ENCODE measurements around the gene PTPN12. TPM values are rescaled to one million over a fixed set of nuclear protein-coding genes. Genes with fewer than 3 reads are reported as not detected.

PTPN12 gene
- total RNA-seq, 4 donors from 2014 or later = 46.8 to 103 (median 70.6) TPM

- Histone ChIP-seq H3K27me3 (no peaks in the 10 kb centered on the region), H3K9me3 (no peaks in the 10 kb centered on the region), H3K4me3 (no peak overlapping the region), H3K4me1 (peaks cover 10 to 60% (median 31%) of the 10 kb centered on the region in 4 donors), H3K36me3 (no peaks in the 10 kb centered on the region), H3K27ac (no peak overlapping the region)
- intact Hi-C loops (cut with DNase I; ENCODE audit: low total_unique reads) = no loop called here
- in situ Hi-C loops (cut with MboI; ENCODE audit: low pct_ligation_motif_present in 1 of 4, low pct_unique_long_range_greater_than_20kb in 1 of 4, low sequenced_read_pairs in 3 of 4) = no loop called here
- DNase-seq = no peak
- WGBS, 2 donors (ENCODE audit: low coverage in 1 of 2) = 47 to 50% methylated on average over 2 of the region's 2 CpGs
- no peak for TF ChIP-seq POLR2A (IDR thresholded peaks at IDR 0.05)
- no peak for TF ChIP-seq CTCF (IDR thresholded peaks at IDR 0.05)
- TF ChIP-seq EP300 (IDR thresholded peaks at IDR 0.05; ENCODE audit: low read depth) = no peak
- no peak for TF ChIP-seq POLR2AphosphoS5 (IDR thresholded peaks at IDR 0.05)
Measured at GRCh38 chr7:77542895-77543294, 5.8 kb downstream of the PTPN12 start.

GRCh38 chr7:77543910-77544309, 6.8 kb downstream of the PTPN12 start:
- in situ Hi-C loops (cut with MboI; ENCODE audit: low pct_ligation_motif_present in 1 of 4, low pct_unique_long_range_greater_than_20kb in 1 of 4, low sequenced_read_pairs in 3 of 4) = no loop called here
- no peak overlapping the region for H3K27ac ChIP-seq
- WGBS, 2 donors (ENCODE audit: low coverage in 1 of 2) = 70 to 73% methylated on average over 3 to 4 of the region's 4 CpGs
- no peak for TF ChIP-seq EP300 (IDR thresholded peaks at IDR 0.05; ENCODE audit: low read depth)
- TF ChIP-seq POLR2A (IDR thresholded peaks at IDR 0.05) = no peak
- TF ChIP-seq POLR2AphosphoS5 (IDR thresholded peaks at IDR 0.05) = no peak
- TF ChIP-seq CTCF (IDR thresholded peaks at IDR 0.05) = no peak
- no peak for DNase-seq
- H3K4me3 ChIP-seq = no peak overlapping the region
- intact Hi-C loops (cut with DNase I; ENCODE audit: low total_unique reads) = no loop called here
- no peaks in the 10 kb centered on the region for H3K9me3 ChIP-seq
- H3K4me1 ChIP-seq = peaks cover 10 to 68% (median 37%) of the 10 kb centered on the region in 4 donors
- H3K36me3 ChIP-seq = no peaks in the 10 kb centered on the region
- no peaks in the 10 kb centered on the region for H3K27me3 ChIP-seq

- no peak overlapping the region for H3K27ac ChIP-seq
- in situ Hi-C loops (cut with MboI; ENCODE audit: low pct_ligation_motif_present in 1 of 4, low pct_unique_long_range_greater_than_20kb in 1 of 4, low sequenced_read_pairs in 3 of 4) (no loop called here), intact Hi-C loops (cut with DNase I; ENCODE audit: low total_unique reads) (no loop called here)
- TF ChIP-seq POLR2A (IDR thresholded peaks at IDR 0.05) (no peak), POLR2AphosphoS5 (IDR thresholded peaks at IDR 0.05) (no peak), CTCF (IDR thresholded peaks at IDR 0.05) (no peak), EP300 (IDR thresholded peaks at IDR 0.05; ENCODE audit: low read depth) (no peak)
- no peaks in the 10 kb centered on the region for H3K27me3 ChIP-seq
- no peaks in the 10 kb centered on the region for H3K36me3 ChIP-seq
- WGBS, 2 donors (ENCODE audit: low coverage in 1 of 2) = 60 to 61% methylated on average over 1 to 2 of the region's 2 CpGs
- H3K9me3 ChIP-seq = no peaks in the 10 kb centered on the region
- DNase-seq = no peak
- peaks cover 8 to 66% (median 39%) of the 10 kb centered on the region in 4 donors for H3K4me1 ChIP-seq
- no peak overlapping the region for H3K4me3 ChIP-seq
Measured at GRCh38 chr7:77544518-77544917, 7.4 kb downstream of the PTPN12 start.

GRCh38 chr7:77548206-77548605, 11.1 kb downstream of the PTPN12 start:
- Histone ChIP-seq H3K4me1 (peaks cover 0 to 39% (median 21%) of the 10 kb centered on the region in 4 donors), H3K4me3 (no peak overlapping the region), H3K27me3 (no peaks in the 10 kb centered on the region), H3K9me3 (no peaks in the 10 kb centered on the region), H3K27ac (no peak overlapping the region), H3K36me3 (no peaks in the 10 kb centered on the region)
- WGBS, 2 donors (ENCODE audit: low coverage in 1 of 2) = 50 to 54% methylated on average over 3 of the region's 3 CpGs
- TF ChIP-seq CTCF (IDR thresholded peaks at IDR 0.05) (no peak), POLR2AphosphoS5 (IDR thresholded peaks at IDR 0.05) (no peak), POLR2A (IDR thresholded peaks at IDR 0.05) (no peak), EP300 (IDR thresholded peaks at IDR 0.05; ENCODE audit: low read depth) (no peak)
- DNase-seq = no peak
- in situ Hi-C loops (cut with MboI; ENCODE audit: low pct_ligation_motif_present in 1 of 4, low pct_unique_long_range_greater_than_20kb in 1 of 4, low sequenced_read_pairs in 3 of 4) = no loop called here
- intact Hi-C loops (cut with DNase I; ENCODE audit: low total_unique reads) = no loop called here
